CD4-positive, CD25-positive, alpha-beta regulatory T cell (primary cell): ENCODE results near the gene PEX7. TPM values are rescaled to one million over a fixed set of nuclear protein-coding genes. Genes with fewer than 3 reads are reported as not detected.
"Not testable (repeated sequence)": the region's sequence is repeated elsewhere in the genome, so short reads cannot be mapped to it uniquely, and the experiment has no call there.

Source experiments
- ATAC-seq, 2 donors: fragments of 150-1000 bp; cut with Tn5 transposase; one replicate each; pipeline ENCODE4 v1.10.0; 2021; ENCODE audit warnings: low read depth in 2 of 2, moderate number of reproducible peaks in 2 of 2, moderate library complexity in 1 of 2
- DNase-seq, 3 donors: peaks; one replicate each; pipeline versions ENCODE4 v3.0.0 to v3.0.0-alpha.2; 2012 to 2022; ENCODE audit warnings: mixed read lengths in 1 of 3
- H3K27ac ChIP-seq: one replicate; pipeline ENCODE4 v1.7.0; 2013; ENCODE audit warnings: mild to moderate bottlenecking, low read length; ENCODE audit not compliant: insufficient read depth, poor library complexity, severe bottlenecking
- H3K27me3 ChIP-seq: one replicate; pipeline ENCODE4 v1.7.0; 2013; ENCODE audit warnings: low read length; ENCODE audit not compliant: control insufficient read depth, insufficient read depth
- H3K36me3 ChIP-seq: one replicate; pipeline ENCODE4 v1.7.0; 2013; ENCODE audit warnings: mild to moderate bottlenecking, low read length, moderate library complexity; ENCODE audit not compliant: control insufficient read depth, insufficient read depth
- H3K4me1 ChIP-seq: 2 replicates; pipeline ENCODE4 v1.7.0; 2013; ENCODE audit warnings: mild to moderate bottlenecking, low read length; ENCODE audit not compliant: insufficient read depth, control insufficient read depth, poor library complexity, severe bottlenecking
- H3K4me3 ChIP-seq: one replicate; pipeline ENCODE4 v1.7.0; 2013; ENCODE audit warnings: low read depth, mild to moderate bottlenecking, low read length, moderate library complexity
- H3K9me3 ChIP-seq, 2 experiments: 1 replicate in 1 of 2; 2 replicates in 1 of 2; pipeline ENCODE4 v1.7.0; 2013; ENCODE audit warnings: low read length in 2 of 2, mild to moderate bottlenecking in 1 of 2, moderate library complexity in 1 of 2; ENCODE audit not compliant: control insufficient read depth in 2 of 2
- H3K27ac Mint-ChIP-seq, 3 donors: one replicate each; pipeline ENCODE4 v1.8.0; 2020 to 2022; ENCODE audit warnings: mild to moderate bottlenecking in 3 of 3, mixed read lengths in 3 of 3, moderate library complexity in 2 of 3
- H3K27me3 Mint-ChIP-seq: one replicate; pipeline ENCODE4 v1.8.0; 2022; ENCODE audit warnings: mild to moderate bottlenecking, mixed read lengths
- H3K36me3 Mint-ChIP-seq: one replicate; pipeline ENCODE4 v1.8.0; 2020; ENCODE audit warnings: mixed read lengths
- H3K4me1 Mint-ChIP-seq, 4 donors: one replicate each; pipeline ENCODE4 v1.8.0; 2020 to 2022; ENCODE audit warnings: mixed read lengths in 4 of 4, mild to moderate bottlenecking in 1 of 4
- H3K4me3 Mint-ChIP-seq, 4 donors: one replicate each; pipeline ENCODE4 v1.8.0; 2020 to 2022; ENCODE audit warnings: mild to moderate bottlenecking in 4 of 4, mixed read lengths in 4 of 4, moderate library complexity in 3 of 4
- H3K9me3 Mint-ChIP-seq, 7 donors: one replicate each; pipeline ENCODE4 v1.8.0; 2020 to 2022; ENCODE audit warnings: mixed read lengths in 7 of 7, mild to moderate bottlenecking in 3 of 7, moderate library complexity in 2 of 7
- polyA plus RNA-seq, 4 donors: library from polyadenylated mRNA; unstranded; fragments of 300-500 nt; fragmentation: Illumina TruSeq; gene quantifications; one replicate each; pipeline ENCODE4 v1.2.3, GENCODE V29; 2021
- total RNA-seq: library from RNA; stranded (reverse); gene quantifications from one replicate; pipeline ENCODE4 v1.2.3, GENCODE V29; 2022

PEX7 gene
- total and polyA plus RNA-seq, 5 donors from 2014 or later: 4.1 to 9.4 (median 5.7) TPM

DNA sequence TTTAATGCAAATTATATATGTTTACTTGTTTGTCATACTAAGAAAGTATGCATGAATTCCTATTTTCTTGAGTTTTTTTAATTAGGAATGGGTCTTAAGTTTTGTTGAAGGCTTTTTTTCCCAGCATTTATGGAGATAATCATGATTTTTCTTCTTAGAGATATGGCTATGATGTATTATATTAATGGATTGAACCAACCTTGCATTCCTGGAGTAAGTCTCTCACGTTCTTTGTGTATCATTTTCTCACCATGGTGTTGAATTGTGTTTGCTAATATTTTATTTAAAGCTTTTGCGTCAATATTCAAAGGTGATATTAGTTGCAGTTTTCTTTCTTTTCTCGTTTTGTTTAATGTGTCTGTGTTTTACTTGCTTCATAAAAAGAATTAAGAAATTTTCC lies 51.4 kb downstream of the PEX7 start:
- Histone ChIP-seq H3K4me3 (no peak overlapping the region), H3K27ac (no peak overlapping the region), H3K36me3 (peaks cover 42% of the 10 kb centered on the region), H3K27me3 (no peaks in the 10 kb centered on the region), H3K4me1 (no peaks in the 10 kb centered on the region), H3K9me3 (peaks cover 19 to 20% of the 10 kb centered on the region in 2 experiments)
- H3K4me1 Mint-ChIP-seq: peaks cover 5 to 10% (median 8%) of the 10 kb centered on the region in 4 donors
- ATAC-seq (no peak), DNase-seq (peak in 1 of 3 donors; percentile 32)
- H3K36me3 Mint-ChIP-seq: peaks cover 50% of the 10 kb centered on the region
- no peak overlapping the region for H3K4me3 Mint-ChIP-seq
- H3K27ac Mint-ChIP-seq: no peak overlapping the region
- H3K9me3 Mint-ChIP-seq: peaks cover 4 to 25% (median 10%) of the 10 kb centered on the region in 7 donors
- H3K27me3 Mint-ChIP-seq: no peaks in the 10 kb centered on the region

DNA sequence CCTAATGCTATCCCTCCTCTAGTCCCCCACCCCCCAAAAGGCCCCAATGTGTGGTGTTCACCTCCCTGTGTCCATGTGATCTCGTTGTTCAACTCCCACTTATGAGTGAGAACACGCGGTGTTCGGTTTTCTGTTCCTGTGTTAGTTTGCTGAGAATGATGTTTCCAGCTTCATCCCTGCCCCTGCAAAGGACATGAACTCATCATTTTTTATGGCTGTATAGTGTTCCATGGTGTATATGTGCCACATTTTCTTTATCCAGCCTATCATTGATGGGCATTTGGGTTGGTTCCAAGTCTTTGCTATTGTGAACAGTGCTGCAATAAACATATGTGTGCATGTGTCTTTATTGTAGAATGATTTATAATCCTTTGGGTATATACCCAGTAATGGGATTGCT lies 54.1 kb downstream of the PEX7 start:
- Histone ChIP-seq H3K36me3 (peaks cover 26% of the 10 kb centered on the region), H3K9me3 (peaks cover 19 to 20% of the 10 kb centered on the region in 2 experiments)
- not testable (repeated sequence) for DNase-seq, H3K27ac Mint-ChIP-seq, ATAC-seq, H3K27ac ChIP-seq, H3K4me3 Mint-ChIP-seq, H3K4me3 ChIP-seq, H3K27me3 Mint-ChIP-seq, H3K27me3 ChIP-seq, H3K4me1 ChIP-seq
- peaks cover 0 to 15% (median 10%) of the 10 kb centered on the region in 4 donors for H3K4me1 Mint-ChIP-seq
- peaks cover 4 to 25% (median 11%) of the 10 kb centered on the region in 7 donors for H3K9me3 Mint-ChIP-seq
- peaks cover 60% of the 10 kb centered on the region for H3K36me3 Mint-ChIP-seq

GRCh38 chr6:136880748-136881460 lies 58.5 kb downstream of the PEX7 start:
- Mint-ChIP-seq H3K4me1 (peaks cover 0 to 18% (median 12%) of the 10 kb centered on the region in 4 donors), H3K4me3 (no peak overlapping the region), H3K27ac (peak overlapping the region in 1 of 3 donors; percentile 33), H3K27me3 (no peaks in the 10 kb centered on the region), H3K36me3 (peaks cover 48% of the 10 kb centered on the region), H3K9me3 (peaks cover 0 to 7% (median 3%) of the 10 kb centered on the region in 7 donors)
- H3K27me3 ChIP-seq: no peaks in the 10 kb centered on the region
- H3K9me3 ChIP-seq: no peaks in the 10 kb centered on the region
- H3K4me3 ChIP-seq: no peak overlapping the region
- no peak overlapping the region for H3K27ac ChIP-seq
- no peak for DNase-seq
- no peaks in the 10 kb centered on the region for H3K4me1 ChIP-seq
- no peak for ATAC-seq
- H3K36me3 ChIP-seq: no peaks in the 10 kb centered on the region

DNA sequence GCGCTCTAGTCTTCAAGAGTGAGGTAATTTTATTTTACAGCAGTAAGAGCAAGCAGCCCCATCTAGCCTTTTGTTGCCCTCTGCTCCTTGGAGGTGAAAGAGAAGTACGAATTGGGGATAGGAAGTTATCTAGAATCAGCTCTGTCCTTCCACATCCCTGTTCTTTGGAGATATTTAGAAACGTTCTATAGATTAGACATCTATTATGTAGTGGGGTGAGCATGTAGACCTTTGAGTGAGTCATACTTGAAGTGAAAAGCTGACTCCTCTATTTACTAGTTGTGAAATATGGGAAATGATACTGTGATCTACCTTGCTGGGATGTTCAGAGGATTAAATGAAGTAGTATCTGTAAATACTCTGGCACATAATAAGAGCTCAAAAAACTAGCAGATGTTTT lies 63.7 kb downstream of the PEX7 start:
- H3K27ac Mint-ChIP-seq: no peak overlapping the region
- no peak for DNase-seq
- H3K36me3 ChIP-seq: no peaks in the 10 kb centered on the region

GRCh38 chr6:136887953-136888352 lies 65.6 kb downstream of the PEX7 start:
- peaks cover 15% of the 10 kb centered on the region for H3K36me3 Mint-ChIP-seq
- Histone ChIP-seq H3K27me3 (no peaks in the 10 kb centered on the region), H3K36me3 (peaks cover under 1% of the 10 kb centered on the region), H3K9me3 (no peaks in the 10 kb centered on the region), H3K27ac (no peak overlapping the region), H3K4me3 (no peak overlapping the region), H3K4me1 (no peaks in the 10 kb centered on the region)
- DNase-seq (no peak), ATAC-seq (no peak)
- H3K27ac Mint-ChIP-seq: no peak overlapping the region
- H3K4me3 Mint-ChIP-seq: no peak overlapping the region
- H3K9me3 Mint-ChIP-seq: no peaks in the 10 kb centered on the region
- H3K4me1 Mint-ChIP-seq: peaks cover 0 to 4% (median under 1%) of the 10 kb centered on the region in 4 donors
- H3K27me3 Mint-ChIP-seq: no peaks in the 10 kb centered on the region

More for the DNA sequence above, 63.7 kb downstream of the PEX7 start:
- Mint-ChIP-seq H3K4me3 (no peak overlapping the region), H3K4me1 (peaks cover 0 to 7% (median 2%) of the 10 kb centered on the region in 4 donors), H3K27me3 (no peaks in the 10 kb centered on the region), H3K9me3 (no peaks in the 10 kb centered on the region), H3K36me3 (peaks cover 19% of the 10 kb centered on the region)
- ATAC-seq: no peak
- no peaks in the 10 kb centered on the region for H3K27me3 ChIP-seq
- H3K4me1 ChIP-seq: no peaks in the 10 kb centered on the region
- H3K27ac ChIP-seq: no peak overlapping the region
- no peak overlapping the region for H3K4me3 ChIP-seq
- no peaks in the 10 kb centered on the region for H3K9me3 ChIP-seq

GRCh38 chr6:136889271-136890193 lies 67.1 kb downstream of the PEX7 start:
- H3K4me3 ChIP-seq: no peak overlapping the region
- Mint-ChIP-seq H3K27ac (no peak overlapping the region), H3K4me3 (no peak overlapping the region), H3K27me3 (no peaks in the 10 kb centered on the region), H3K36me3 (peaks cover 19% of the 10 kb centered on the region), H3K9me3 (no peaks in the 10 kb centered on the region), H3K4me1 (peaks cover 0 to 4% (median under 1%) of the 10 kb centered on the region in 4 donors)
- DNase-seq: no peak
- H3K27me3 ChIP-seq: no peaks in the 10 kb centered on the region
- no peaks in the 10 kb centered on the region for H3K9me3 ChIP-seq
- no peak overlapping the region for H3K27ac ChIP-seq
- H3K36me3 ChIP-seq: peaks cover 5% of the 10 kb centered on the region
- ATAC-seq: no peak
- H3K4me1 ChIP-seq: no peaks in the 10 kb centered on the region

DNA sequence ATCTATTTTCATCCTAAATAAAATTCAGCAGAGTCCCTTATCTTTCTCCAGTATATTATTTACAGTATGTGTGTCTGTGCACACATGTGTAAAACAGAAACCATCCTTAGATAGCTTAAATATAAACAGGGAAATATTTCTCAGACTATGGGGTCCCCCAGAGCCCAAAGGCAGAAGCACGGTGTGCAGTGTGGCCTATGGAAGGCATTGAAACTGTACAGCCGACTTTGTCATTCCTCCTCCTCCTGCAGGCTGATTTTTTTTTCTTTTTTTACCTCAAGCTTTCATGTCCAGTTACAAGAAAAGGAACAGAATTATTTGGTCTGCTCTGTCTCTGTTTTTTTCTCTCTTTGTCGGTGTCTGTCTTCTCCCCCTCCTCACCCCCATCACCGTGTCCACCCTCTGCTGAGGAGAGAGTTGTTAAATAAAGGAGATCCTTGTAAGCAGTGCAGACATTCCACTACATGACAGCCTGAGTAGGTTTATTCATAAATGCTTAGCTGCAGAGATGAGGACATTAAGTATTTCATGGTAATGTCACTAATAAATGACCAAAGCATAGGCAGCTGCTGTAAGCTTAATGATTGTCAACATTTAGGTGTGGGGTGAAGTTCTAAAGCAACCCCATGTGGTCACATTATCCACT lies 67.9 kb downstream of the PEX7 start:
- Histone ChIP-seq H3K9me3 (no peaks in the 10 kb centered on the region), H3K4me3 (no peak overlapping the region), H3K27ac (no peak overlapping the region), H3K36me3 (peaks cover 5% of the 10 kb centered on the region), H3K27me3 (no peaks in the 10 kb centered on the region), H3K4me1 (no peaks in the 10 kb centered on the region)
- no peaks in the 10 kb centered on the region for H3K9me3 Mint-ChIP-seq
- peaks cover 0 to 4% (median under 1%) of the 10 kb centered on the region in 4 donors for H3K4me1 Mint-ChIP-seq
- no peaks in the 10 kb centered on the region for H3K27me3 Mint-ChIP-seq
- peaks cover 19% of the 10 kb centered on the region for H3K36me3 Mint-ChIP-seq
- H3K27ac Mint-ChIP-seq: peak overlapping the region in 1 of 3 donors; percentile 78
- DNase-seq (no peak), ATAC-seq (peak in 1 of 2 donors; percentile 20)
- no peak overlapping the region for H3K4me3 Mint-ChIP-seq
